SK-N-SH (cell line): Measurements from ENCODE around the gene PPL. TPM values are rescaled to one million over a fixed set of nuclear protein-coding genes. Genes with fewer than 3 reads are reported as not detected.
"Not testable (repeated sequence)": the region's sequence is repeated elsewhere in the genome, so short reads cannot be mapped to it uniquely, and the experiment has no call there.

Experiments
- CTCF ChIA-PET: fragments of 300-600, 350-600 bp; formaldehyde crosslinking; extraction: SDS; loops from one replicate; lab custom pipeline; 2021; lab: Yijun Ruan, JAX
- POLR2A ChIA-PET: fragments of 350-600 bp; sonication (Branson Sonifier 250); formaldehyde crosslinking; extraction: SDS; loops from one replicate; lab custom pipeline; 2020; ENCODE audit warnings: antibody characterized with exemption, inconsistent platforms; lab: Yijun Ruan, JAX
- DNase-seq: peaks from one replicate; pipeline ENCODE4 v3.0.0; 2012
- H2AFZ ChIP-seq: fragments of 200-600 bp; sonication (generic); 2 replicates; pipeline ENCODE4 v1.8.1; 2016; ENCODE audit warnings: antibody characterized with exemption, mild to moderate bottlenecking, low read depth
- H3F3A ChIP-seq: fragments of 200-600 bp; sonication (generic); replicated peaks from 2 replicates; pipeline ENCODE3; 2016; ENCODE audit warnings: antibody characterized with exemption, mild to moderate bottlenecking; ENCODE audit not compliant: insufficient read depth
- H3K27ac ChIP-seq, 2 experiments: fragments of 200-500 bp in 1 of 2; fragments of 200-600 bp in 1 of 2; sonication (Bioruptor generic) in 1 of 2; sonication (generic), shearing (Covaris generic) in 1 of 2; 2 replicates each; pipeline versions ENCODE4 v1.5.1 to v1.6.1; 2014 to 2016; ENCODE audit warnings: low read depth in 2 of 2, inconsistent platforms in 1 of 2, low read length in 1 of 2, mild to moderate bottlenecking in 1 of 2, mixed read lengths in 1 of 2
- H3K27me3 ChIP-seq: fragments of 200-600 bp; sonication (generic), shearing (Covaris generic); 2 replicates; pipeline ENCODE4 v1.6.1; 2016; ENCODE audit warnings: mixed run types; ENCODE audit not compliant: insufficient read depth
- H3K36me3 ChIP-seq, 2 experiments: fragments of 200-500 bp in 1 of 2; fragments of 200-600 bp in 1 of 2; sonication (Bioruptor generic) in 1 of 2; sonication (generic) in 1 of 2; replicated peaks in 1 of 2; 2 replicates each; pipeline versions ENCODE3 to v1.5.1; 2014 to 2016; ENCODE audit warnings: low read length in 1 of 2, mild to moderate bottlenecking in 1 of 2; ENCODE audit not compliant: insufficient read depth in 2 of 2, control insufficient read depth in 1 of 2
- H3K4me1 ChIP-seq, 2 experiments: fragments of 200-500 bp in 1 of 2; fragments of 200-600 bp in 1 of 2; sonication (Bioruptor generic) in 1 of 2; sonication (generic), shearing (Covaris generic) in 1 of 2; 2 replicates each; pipeline versions ENCODE4 v1.5.1 to v1.6.1; 2014 to 2016; ENCODE audit warnings: low read depth in 1 of 2, low read length in 1 of 2, mixed run types in 1 of 2; ENCODE audit not compliant: insufficient read depth in 2 of 2, control insufficient read depth in 1 of 2
- H3K4me2 ChIP-seq: fragments of 200-600 bp; sonication (generic), shearing (Covaris generic); 2 replicates; pipeline ENCODE4 v1.6.1; 2017; ENCODE audit warnings: mixed run types
- H3K4me3 ChIP-seq, 2 experiments: fragments of 200-500 bp in 1 of 2; fragments of 200-600 bp in 1 of 2; sonication (Bioruptor generic) in 1 of 2; sonication (generic), shearing (Covaris generic) in 1 of 2; 2 replicates each; pipeline versions ENCODE4 v1.5.1 to v1.8.1; 2014 to 2016; ENCODE audit warnings: low read depth in 2 of 2, inconsistent platforms in 1 of 2, low read length in 1 of 2, mild to moderate bottlenecking in 1 of 2, mixed read lengths in 1 of 2, moderate library complexity in 1 of 2
- H3K79me2 ChIP-seq: fragments of 200-600 bp; sonication (generic); 2 replicates; pipeline ENCODE4 v1.8.1; 2017; ENCODE audit warnings: mild to moderate bottlenecking; ENCODE audit not compliant: insufficient read depth
- H3K9ac ChIP-seq: fragments of 200-600 bp; sonication (generic); 2 replicates; pipeline ENCODE4 v1.6.1; 2017; ENCODE audit warnings: mixed run types
- H3K9me2 ChIP-seq: fragments of 200-600 bp; sonication (generic); 2 replicates; pipeline ENCODE4 v1.6.1; 2017; ENCODE audit warnings: mixed run types
- H3K9me3 ChIP-seq: fragments of 200-600 bp; sonication (generic); 2 replicates; pipeline ENCODE4 v1.6.1; 2017; ENCODE audit warnings: mixed run types, mild to moderate bottlenecking, moderate library complexity
- H4K20me1 ChIP-seq: fragments of 200-600 bp; sonication (generic); 2 replicates; pipeline ENCODE4 v1.6.1; 2017; ENCODE audit warnings: mild to moderate bottlenecking, mixed run types; ENCODE audit not compliant: insufficient read depth
- CHD2 ChIP-seq: fragments of 150-350 bp; IDR thresholded peaks from 2 replicates; pipeline ENCODE4 v1.6.1; 2018; ENCODE audit warnings: low read length; ENCODE audit not compliant: partially characterized antibody
- EP300 ChIP-seq, 2 experiments: IDR thresholded peaks; 2 replicates each; pipeline versions ENCODE4 v1.4.0 to v1.6.1; 2012; ENCODE audit warnings: borderline replicate concordance in 1 of 2, low read depth in 1 of 2, low read length in 1 of 2
- EZH2phosphoT487 ChIP-seq: fragments of 200-600 bp; sonication (generic); IDR thresholded peaks from 2 replicates; pipeline ENCODE4 v1.6.1; 2017; ENCODE audit warnings: low read depth, mixed run types, mild to moderate bottlenecking, antibody characterized with exemption, moderate library complexity, borderline replicate concordance
- GABPA ChIP-seq: IDR thresholded peaks from 2 replicates; pipeline ENCODE4 v1.4.0; 2012; ENCODE audit warnings: low read depth, mild to moderate bottlenecking
- GATA2 ChIP-seq: sonication (generic); formaldehyde crosslinking; IDR thresholded peaks from 2 replicates; pipeline ENCODE4 v1.5.0; 2020; ENCODE audit warnings: mild to moderate bottlenecking, missing genetic modification reagents
- NFIC ChIP-seq: IDR thresholded peaks from 2 replicates; pipeline ENCODE4 v1.4.0; 2012; ENCODE audit warnings: borderline replicate concordance
- NRF1 ChIP-seq: IDR thresholded peaks from 2 replicates; pipeline ENCODE4 v1.6.1; 2012; ENCODE audit warnings: low read depth, mild to moderate bottlenecking, low read length
- POLR2AphosphoS5 ChIP-seq: IDR thresholded peaks from 2 replicates; pipeline ENCODE4 v1.6.1; 2012; ENCODE audit warnings: low read depth, low read length
- RAD21 ChIP-seq: IDR thresholded peaks from 2 replicates; pipeline ENCODE4 v1.6.1; 2012; ENCODE audit warnings: mild to moderate bottlenecking, low read length
- RCOR1 ChIP-seq: fragments of 150-350 bp; IDR thresholded peaks from 2 replicates; pipeline ENCODE4 v1.6.1; 2017; ENCODE audit warnings: antibody characterized with exemption, low read length
- RFX5 ChIP-seq: IDR thresholded peaks from 2 replicates; pipeline ENCODE4 v1.6.1; 2012; ENCODE audit warnings: mild to moderate bottlenecking, improper control_type of control experiment, low read length
- RXRA ChIP-seq: IDR thresholded peaks from 2 replicates; pipeline ENCODE4 v1.4.0; 2012; ENCODE audit warnings: low read depth, mild to moderate bottlenecking, borderline replicate concordance
- SIN3A ChIP-seq: IDR thresholded peaks from 2 replicates; pipeline ENCODE4 v1.6.1; 2012; ENCODE audit warnings: low read depth, mild to moderate bottlenecking, low read length, moderate library complexity, borderline replicate concordance
- SMC3 ChIP-seq: IDR thresholded peaks from 2 replicates; pipeline ENCODE4 v1.6.1; 2012; ENCODE audit warnings: low read depth, low read length, improper control_type of control experiment
- TAF1 ChIP-seq: IDR thresholded peaks from 2 replicates; pipeline ENCODE4 v1.6.1; 2012; ENCODE audit warnings: low read depth, mild to moderate bottlenecking, low read length, moderate library complexity, borderline replicate concordance
- TCF12 ChIP-seq: IDR thresholded peaks from 2 replicates; pipeline ENCODE4 v1.4.0; 2012
- WGBS: methylation state at CpG from one replicate; pipeline ENCODE4 v1.1.6; 2017; ENCODE audit warnings: low lambda C conversion rate; 5-methylcytosine and 5-hydroxymethylcytosine counted together
- polyA plus RNA-seq, 3 experiments: library from polyadenylated mRNA; depleted of rRNA; stranded (reverse); fragments of >200 nt; gene quantifications; 2 replicates each; pipeline ENCODE4 v1.2.3, GENCODE V29; 2012
- TF ChIP-seq, protein P1 (sequence below): IDR thresholded peaks from 2 replicates; pipeline ENCODE4 v1.4.0; 2012; ENCODE audit warnings: low read depth, borderline replicate concordance
- TF ChIP-seq, protein P2 (sequence below): fragments of 150-350 bp; IDR thresholded peaks from 2 replicates; pipeline ENCODE4 v1.6.1; 2017; ENCODE audit warnings: antibody characterized with exemption, low read length, low read depth, borderline replicate concordance

Gene PPL
- polyA plus RNA-seq, 1 of the 3 experiments (the other 2 are of a cell fraction): 24.6 TPM

DNA sequence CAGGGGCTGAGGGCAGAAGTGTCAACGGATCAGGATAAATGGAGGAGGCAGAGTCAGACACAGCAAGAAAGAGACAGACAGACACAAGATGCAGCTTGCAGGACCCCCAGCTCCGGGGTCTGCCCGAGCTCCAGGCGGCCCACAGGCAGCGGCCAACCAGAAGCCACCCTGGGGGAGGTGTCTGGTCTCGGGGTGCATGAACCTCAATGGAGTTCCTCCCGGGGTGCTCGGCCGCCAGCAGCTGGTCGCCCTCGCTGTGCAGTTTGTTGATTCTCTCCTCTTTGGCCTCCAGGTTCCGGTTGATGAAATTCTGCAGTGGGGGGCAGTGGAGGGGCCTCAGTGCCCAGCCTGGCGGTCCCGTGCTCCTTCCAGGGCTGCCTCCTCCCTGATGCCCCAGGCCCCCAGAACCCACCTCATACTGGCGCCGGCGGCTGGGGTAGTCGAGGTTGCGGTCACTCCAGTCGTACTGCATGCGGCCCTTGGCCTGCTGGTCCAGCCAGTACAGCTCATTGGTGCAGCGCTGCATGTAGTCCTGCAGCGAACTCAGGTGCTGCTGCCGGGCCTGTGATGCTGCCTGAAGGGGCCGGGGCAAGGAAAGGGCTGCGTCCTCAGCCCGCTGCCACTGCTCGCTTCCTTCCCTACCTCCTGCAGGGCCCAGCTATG is 38.0 kb downstream of the PPL start:
- no peak overlapping the region for H3K4me3 ChIP-seq
- H3K4me1 ChIP-seq: no peaks in the 10 kb centered on the region
- DNase-seq: no peak
- POLR2A ChIA-PET: no interaction called here
- no peak overlapping the region for H3K9ac ChIP-seq
- TF ChIP-seq SIN3A: no peak
- TF ChIP-seq GABPA: no peak
- TF ChIP-seq, protein P1, sequence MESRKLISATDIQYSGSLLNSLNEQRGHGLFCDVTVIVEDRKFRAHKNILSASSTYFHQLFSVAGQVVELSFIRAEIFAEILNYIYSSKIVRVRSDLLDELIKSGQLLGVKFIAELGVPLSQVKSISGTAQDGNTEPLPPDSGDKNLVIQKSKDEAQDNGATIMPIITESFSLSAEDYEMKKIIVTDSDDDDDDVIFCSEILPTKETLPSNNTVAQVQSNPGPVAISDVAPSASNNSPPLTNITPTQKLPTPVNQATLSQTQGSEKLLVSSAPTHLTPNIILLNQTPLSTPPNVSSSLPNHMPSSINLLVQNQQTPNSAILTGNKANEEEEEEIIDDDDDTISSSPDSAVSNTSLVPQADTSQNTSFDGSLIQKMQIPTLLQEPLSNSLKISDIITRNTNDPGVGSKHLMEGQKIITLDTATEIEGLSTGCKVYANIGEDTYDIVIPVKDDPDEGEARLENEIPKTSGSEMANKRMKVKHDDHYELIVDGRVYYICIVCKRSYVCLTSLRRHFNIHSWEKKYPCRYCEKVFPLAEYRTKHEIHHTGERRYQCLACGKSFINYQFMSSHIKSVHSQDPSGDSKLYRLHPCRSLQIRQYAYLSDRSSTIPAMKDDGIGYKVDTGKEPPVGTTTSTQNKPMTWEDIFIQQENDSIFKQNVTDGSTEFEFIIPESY: no peak
- no peak for TF ChIP-seq EP300 (IDR thresholded peaks at IDR 0.05; ENCODE audit: borderline replicate concordance in 1 of 2, low read depth in 1 of 2, low read length in 1 of 2)
- no peak for TF ChIP-seq RAD21
- no peak for TF ChIP-seq TAF1
- no peaks in the 10 kb centered on the region for H4K20me1 ChIP-seq
- no peaks in the 10 kb centered on the region for H3K27me3 ChIP-seq
- CTCF ChIA-PET: no interaction called here
- no peak overlapping the region for H2AFZ ChIP-seq
- no peaks in the 10 kb centered on the region for H3F3A ChIP-seq
- no peaks in the 10 kb centered on the region for H3K79me2 ChIP-seq
- H3K36me3 ChIP-seq: peaks cover 0 to 9% of the 10 kb centered on the region in 2 experiments
- no peak overlapping the region for H3K27ac ChIP-seq
- no peaks in the 10 kb centered on the region for H3K9me2 ChIP-seq
- H3K4me2 ChIP-seq: no peak overlapping the region
- no peaks in the 10 kb centered on the region for H3K9me3 ChIP-seq
- 82% methylated on average over 20 of the region's 28 CpGs for WGBS

DNA sequence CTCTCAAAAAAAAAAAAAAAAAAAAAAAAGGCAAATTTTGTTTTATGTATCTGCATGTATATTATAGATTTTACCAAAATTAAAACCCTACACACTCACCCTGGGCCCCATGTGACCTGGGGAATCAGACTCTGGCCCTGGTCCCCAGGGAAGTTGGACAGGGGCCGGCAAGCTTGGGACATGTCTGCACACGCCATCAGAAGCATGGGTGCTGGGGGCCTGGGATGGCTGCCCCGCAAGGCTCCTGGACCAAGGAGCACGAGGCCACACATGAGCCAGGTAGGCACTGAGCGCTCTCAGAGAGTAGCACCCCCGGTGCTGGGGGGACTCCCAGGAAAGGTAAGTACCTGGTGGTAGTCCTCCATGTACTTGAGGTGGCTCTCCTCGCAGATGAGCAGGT is 39.6 kb downstream of the PPL start:
- Histone ChIP-seq H3K27ac (no peak overlapping the region), H4K20me1 (no peaks in the 10 kb centered on the region), H3K4me2 (no peak overlapping the region), H2AFZ (no peak overlapping the region), H3K9me2 (no peaks in the 10 kb centered on the region), H3K36me3 (peaks cover 0 to 11% of the 10 kb centered on the region in 2 experiments), H3K4me1 (no peaks in the 10 kb centered on the region), H3K79me2 (no peaks in the 10 kb centered on the region), H3K27me3 (no peaks in the 10 kb centered on the region), H3K9ac (no peak overlapping the region), H3K4me3 (no peak overlapping the region), H3K9me3 (no peaks in the 10 kb centered on the region), H3F3A (no peaks in the 10 kb centered on the region)
- ChIA-PET CTCF (no interaction called here), POLR2A (no interaction called here)
- whole genome bisulfite sequencing: 100% methylated on average over 1 of the region's 7 CpGs
- no peak for DNase-seq
- TF ChIP-seq CHD2 (no peak), RAD21 (no peak), RCOR1 (no peak), NRF1 (no peak), TCF12 (no peak), RXRA (no peak), NFIC (no peak), GATA2 (no peak), EP300 (IDR thresholded peaks at IDR 0.05; ENCODE audit: borderline replicate concordance in 1 of 2, low read depth in 1 of 2, low read length in 1 of 2) (no peak), SMC3 (no peak), RFX5 (no peak), EZH2phosphoT487 (no peak), POLR2AphosphoS5 (no peak)
- TF ChIP-seq, protein P1: no peak
- TF ChIP-seq, protein P2, sequence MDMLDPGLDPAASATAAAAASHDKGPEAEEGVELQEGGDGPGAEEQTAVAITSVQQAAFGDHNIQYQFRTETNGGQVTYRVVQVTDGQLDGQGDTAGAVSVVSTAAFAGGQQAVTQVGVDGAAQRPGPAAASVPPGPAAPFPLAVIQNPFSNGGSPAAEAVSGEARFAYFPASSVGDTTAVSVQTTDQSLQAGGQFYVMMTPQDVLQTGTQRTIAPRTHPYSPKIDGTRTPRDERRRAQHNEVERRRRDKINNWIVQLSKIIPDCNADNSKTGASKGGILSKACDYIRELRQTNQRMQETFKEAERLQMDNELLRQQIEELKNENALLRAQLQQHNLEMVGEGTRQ: no peak

DNA sequence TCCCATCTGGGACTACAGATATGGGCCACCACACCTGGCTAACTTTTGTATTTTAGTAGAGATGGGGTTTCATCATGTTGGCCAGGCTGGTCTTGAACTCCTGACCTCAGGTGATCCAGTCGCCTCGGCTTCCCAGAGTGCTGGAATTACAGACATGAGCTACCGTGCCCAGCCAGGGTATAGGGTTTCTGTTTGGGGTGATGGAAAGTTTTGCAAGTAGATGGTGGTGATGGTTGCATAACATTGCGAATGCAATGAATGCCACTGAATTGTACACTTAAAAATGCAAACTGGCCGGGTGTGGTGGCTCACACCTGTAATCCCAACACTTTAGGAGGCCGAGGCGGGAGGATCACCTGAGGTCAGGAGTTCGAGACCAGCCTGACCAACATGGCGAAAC is 40.2 kb downstream of the PPL start:
- H3K27ac ChIP-seq, DNase-seq, H4K20me1 ChIP-seq, H3K9me3 ChIP-seq, H3F3A ChIP-seq, H3K4me3 ChIP-seq, H3K9me2 ChIP-seq, H3K9ac ChIP-seq, H2AFZ ChIP-seq, POLR2A ChIA-PET, H3K27me3 ChIP-seq, H3K4me1 ChIP-seq, H3K79me2 ChIP-seq, H3K4me2 ChIP-seq: not testable (repeated sequence)
- CTCF ChIA-PET: interaction anchor here (0.8 kb wide), 1 partner anchor 10 kb away, joined by 3 read pairs; no protein-coding TSS in a partner anchor
- peaks cover 0 to 15% of the 10 kb centered on the region in 2 experiments for H3K36me3 ChIP-seq
- WGBS: 92% methylated on average over 9 of the region's 9 CpGs
